Tibial artery (tissue), 4 donors: Measurements from ENCODE around the gene STARD9.

Source experiments
- DNase-seq, 2 donors: peaks; one replicate each; pipeline ENCODE4 v3.0.0-alpha.2; 2019
- H3K27ac ChIP-seq, 2 donors: fragments of 200-600 bp; sonication (generic) in 1 of 2; 1 replicate in 1 of 2; 2 replicates in 1 of 2; pipeline ENCODE4 v1.5.1; 2018 to 2019; ENCODE audit warnings: mild to moderate bottlenecking in 1 of 2
- H3K27me3 ChIP-seq, 2 donors: fragments of 200-600 bp; sonication (generic) in 1 of 2; one replicate each; pipeline versions ENCODE4 v1.5.1 to v1.6.0; 2016 to 2019
- H3K36me3 ChIP-seq, 3 donors: fragments of 200-600 bp; sonication (generic) in 2 of 3; one replicate each; pipeline ENCODE4 v1.5.1; 2016 to 2019; ENCODE audit warnings: mild to moderate bottlenecking in 2 of 3
- H3K4me1 ChIP-seq, 4 donors: fragments of 200-600 bp; sonication (generic) in 2 of 4; 1 replicate in 3 of 4; 2 replicates in 1 of 4; pipeline ENCODE4 v1.5.1; 2016 to 2019
- H3K4me3 ChIP-seq, 2 donors: fragments of 200-600 bp; sonication (generic) in 1 of 2; 1 replicate in 1 of 2; 2 replicates in 1 of 2; pipeline ENCODE4 v1.5.1; 2018 to 2019; ENCODE audit warnings: mild to moderate bottlenecking in 2 of 2
- H3K9me3 ChIP-seq, 3 donors: fragments of 200-600 bp; sonication (generic) in 1 of 3; one replicate each; pipeline ENCODE4 v1.5.1; 2016 to 2019
- CTCF ChIP-seq, 2 experiments: fragments of 200-600 bp in 1 of 2; fragments of 450-650 bp in 1 of 2; IDR thresholded peaks; one replicate each; pipeline ENCODE4 v1.5.1; 2017 to 2019; ENCODE audit warnings: antibody characterized with exemption in 2 of 2, mild to moderate bottlenecking in 1 of 2, moderate library complexity in 1 of 2
- intact Hi-C: fragments of 100-400 bp; cut with DNase I; formaldehyde crosslinking; loops from one replicate; pipeline ENCODE4 v1.15.0; 2023; ENCODE audit warnings: low total_unique reads

The STARD9 gene

GRCh38 chr15:42558739-42559138 is 16.7 kb upstream of the STARD9 start:
- Histone ChIP-seq H3K4me3 (no peak overlapping the region), H3K9me3 (no peaks in the 10 kb centered on the region), H3K36me3 (peaks cover 13 to 58% (median 53%) of the 10 kb centered on the region in 3 donors), H3K4me1 (no peaks in the 10 kb centered on the region), H3K27ac (no peak overlapping the region), H3K27me3 (no peaks in the 10 kb centered on the region)
- intact Hi-C loops, result no loop called here
- no peak for TF ChIP-seq CTCF (IDR thresholded peaks at IDR 0.05)
- DNase-seq, result no peak

- DNase-seq, result no peak
- no peak for TF ChIP-seq CTCF (IDR thresholded peaks at IDR 0.05)
- Histone ChIP-seq H3K9me3 (no peaks in the 10 kb centered on the region), H3K36me3 (no peaks in the 10 kb centered on the region), H3K4me1 (peaks cover 9 to 56% (median 18%) of the 10 kb centered on the region in 4 donors), H3K4me3 (peak overlapping the region; percentile 96 to 98), H3K27ac (peak overlapping the region; percentile 95 to 96), H3K27me3 (no peaks in the 10 kb centered on the region)
- intact Hi-C loops, result no loop called here
These were observed 711 bp downstream of the STARD9 start for GRCh38 chr15:42576040-42576594.

GRCh38 chr15:42576776-42577175 is 1.4 kb downstream of the STARD9 start:
- Histone ChIP-seq H3K36me3 (no peaks in the 10 kb centered on the region), H3K4me3 (peak overlapping the region; percentile 96 to 98), H3K9me3 (no peaks in the 10 kb centered on the region), H3K27ac (peak overlapping the region; percentile 95 to 96), H3K4me1 (peaks cover 9 to 60% (median 20%) of the 10 kb centered on the region in 4 donors), H3K27me3 (no peaks in the 10 kb centered on the region)
- no peak for DNase-seq
- intact Hi-C loops, result no loop called here
- TF ChIP-seq CTCF (IDR thresholded peaks at IDR 0.05), result no peak

GRCh38 chr15:42577514-42578031 is 2.2 kb downstream of the STARD9 start:
- intact Hi-C loops, result no loop called here
- peak overlapping the region; percentile 19 to 26 for H3K4me3 ChIP-seq
- H3K27ac ChIP-seq, result peak overlapping the region; percentile 66 to 96
- peaks cover 9 to 68% (median 27%) of the 10 kb centered on the region in 4 donors for H3K4me1 ChIP-seq
- no peaks in the 10 kb centered on the region for H3K27me3 ChIP-seq
- no peak for TF ChIP-seq CTCF (IDR thresholded peaks at IDR 0.05)
- no peak for DNase-seq
- H3K36me3 ChIP-seq, result no peaks in the 10 kb centered on the region
- H3K9me3 ChIP-seq, result no peaks in the 10 kb centered on the region

GRCh38 chr15:42578984-42579537 is 3.7 kb downstream of the STARD9 start:
- no peaks in the 10 kb centered on the region for H3K36me3 ChIP-seq
- peaks cover 9 to 82% (median 36%) of the 10 kb centered on the region in 4 donors for H3K4me1 ChIP-seq
- intact Hi-C loops, result no loop called here
- H3K4me3 ChIP-seq, result no peak overlapping the region
- no peaks in the 10 kb centered on the region for H3K9me3 ChIP-seq
- no peaks in the 10 kb centered on the region for H3K27me3 ChIP-seq
- peak overlapping the region in 1 of 2 donors; percentile 20 for H3K27ac ChIP-seq
- no peak for TF ChIP-seq CTCF (IDR thresholded peaks at IDR 0.05)
- DNase-seq, result no peak
